ENCODE results near the gene SDHAF4.
"Not testable (repeated sequence)": the region's sequence is repeated elsewhere in the genome, so short reads cannot be mapped to it uniquely, and the experiment has no call there.

SDHAF4 gene

GRCh38 chr6:70592391-70593117 is 25.8 kb downstream of the SDHAF4 start:
- no peak for DNase-seq (ENCODE audit: low read depth, low spot score)
- Histone ChIP-seq H3K9me3 (ENCODE audit: control insufficient read depth, insufficient read depth, low read length) (no peaks in the 10 kb centered on the region), H3K36me3 (ENCODE audit: control insufficient read depth, insufficient read depth, low read length) (no peaks in the 10 kb centered on the region), H3K4me1 (ENCODE audit: control insufficient read depth, insufficient read depth, low read length) (no peaks in the 10 kb centered on the region), H3K4me3 (ENCODE audit: low read length) (no peak overlapping the region), H3K27ac (ENCODE audit: low read length) (no peak overlapping the region), H3K27me3 (ENCODE audit: control insufficient read depth, insufficient read depth, low read length) (no peaks in the 10 kb centered on the region)
- no CpG with 5 or more reads among the region's 5 CpGs for WGBS (ENCODE audit: insufficient coverage, insufficient read length)

- Histone ChIP-seq H3K4me3 (ENCODE audit: low read length) (no peak overlapping the region), H3K27ac (ENCODE audit: low read length) (no peak overlapping the region), H3K9me3 (ENCODE audit: control insufficient read depth, insufficient read depth, low read length) (no peaks in the 10 kb centered on the region), H3K36me3 (ENCODE audit: control insufficient read depth, insufficient read depth, low read length) (no peaks in the 10 kb centered on the region), H3K4me1 (ENCODE audit: control insufficient read depth, insufficient read depth, low read length) (no peaks in the 10 kb centered on the region), H3K27me3 (ENCODE audit: control insufficient read depth, insufficient read depth, low read length) (no peaks in the 10 kb centered on the region)
- WGBS (ENCODE audit: insufficient coverage, insufficient read length) = no CpG with 5 or more reads among the region's 3 CpGs
- no peak for DNase-seq (ENCODE audit: low read depth, low spot score)
These were observed 26.4 kb downstream of the SDHAF4 start for GRCh38 chr6:70593118-70593486.

DNA sequence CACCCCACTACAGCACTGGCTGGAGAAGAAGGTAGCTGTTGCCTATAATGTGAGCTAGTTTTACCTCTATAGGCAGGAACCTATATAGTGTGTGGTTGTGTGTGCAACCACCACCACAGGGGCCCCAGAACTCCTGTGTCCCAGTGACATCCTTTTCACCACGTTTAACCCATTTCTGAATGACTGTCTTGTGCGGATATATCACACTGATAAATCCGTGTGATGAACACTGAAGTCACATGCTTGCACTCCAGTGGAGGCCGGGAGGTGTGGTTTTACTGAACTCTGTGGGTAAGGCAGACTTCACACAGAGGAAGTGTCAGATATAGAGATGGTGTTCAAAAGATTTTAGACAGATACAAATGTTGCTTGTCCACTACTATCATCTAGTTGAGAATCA is 32.5 kb downstream of the SDHAF4 start:
- no peaks in the 10 kb centered on the region for H3K36me3 ChIP-seq (ENCODE audit: control insufficient read depth, insufficient read depth, low read length)
- WGBS (ENCODE audit: insufficient coverage, insufficient read length) = no CpG with 5 or more reads among the region's 4 CpGs
- DNase-seq (ENCODE audit: low read depth, low spot score) = no peak
- H3K27ac ChIP-seq (ENCODE audit: low read length) = no peak overlapping the region
- no peaks in the 10 kb centered on the region for H3K27me3 ChIP-seq (ENCODE audit: control insufficient read depth, insufficient read depth, low read length)
- H3K4me3 ChIP-seq (ENCODE audit: low read length) = no peak overlapping the region
- H3K9me3 ChIP-seq (ENCODE audit: control insufficient read depth, insufficient read depth, low read length) = no peaks in the 10 kb centered on the region
- H3K4me1 ChIP-seq (ENCODE audit: control insufficient read depth, insufficient read depth, low read length) = no peaks in the 10 kb centered on the region

DNA sequence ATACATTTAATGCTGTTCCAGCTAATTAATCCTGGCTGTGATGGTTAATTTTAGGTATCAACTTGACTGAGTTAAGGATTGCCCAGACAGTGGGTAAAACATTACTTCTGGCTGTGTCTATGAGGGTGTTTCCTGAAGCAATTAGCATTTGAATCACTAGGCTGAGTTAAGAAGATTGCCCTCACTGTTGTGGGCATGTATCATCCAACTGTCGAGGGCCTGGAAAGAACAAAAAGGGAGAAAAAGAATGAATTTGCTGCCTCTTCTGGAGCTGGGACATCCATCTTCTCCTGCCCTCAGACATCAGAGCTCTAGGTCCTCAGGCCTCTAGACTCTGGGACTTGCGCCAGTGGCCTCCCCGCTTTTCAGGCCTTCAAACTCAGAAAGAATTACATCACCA is 34.3 kb downstream of the SDHAF4 start:
- WGBS (ENCODE audit: insufficient coverage, insufficient read length) = no CpG with 5 or more reads among the region's 3 CpGs
- Histone ChIP-seq H3K9me3 (ENCODE audit: control insufficient read depth, insufficient read depth, low read length) (no peaks in the 10 kb centered on the region), H3K36me3 (ENCODE audit: control insufficient read depth, insufficient read depth, low read length) (no peaks in the 10 kb centered on the region), H3K27me3 (ENCODE audit: control insufficient read depth, insufficient read depth, low read length) (no peaks in the 10 kb centered on the region), H3K27ac (ENCODE audit: low read length) (no peak overlapping the region), H3K4me3 (ENCODE audit: low read length) (no peak overlapping the region), H3K4me1 (ENCODE audit: control insufficient read depth, insufficient read depth, low read length) (no peaks in the 10 kb centered on the region)
- no peak for DNase-seq (ENCODE audit: low read depth, low spot score)

DNA sequence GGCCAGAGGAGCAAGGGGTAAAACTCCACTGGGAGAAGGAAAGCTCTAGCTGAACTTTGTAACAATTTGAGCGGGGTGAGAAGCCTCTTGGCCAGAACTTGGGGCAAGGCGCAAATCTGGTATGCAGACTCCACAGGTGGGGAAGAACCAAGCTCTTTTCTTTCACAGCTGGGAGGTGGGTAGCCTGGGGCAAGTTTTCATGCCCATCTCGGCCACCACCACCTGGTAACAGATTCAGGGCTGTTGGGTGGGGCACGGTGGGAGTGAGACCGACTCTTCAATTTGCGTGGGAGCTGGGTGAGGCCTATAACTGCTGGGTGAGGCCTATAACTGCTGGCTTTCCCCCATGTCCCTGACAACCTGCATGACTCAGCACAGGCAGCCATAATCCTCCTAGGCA is 37.5 kb downstream of the SDHAF4 start:
- Histone ChIP-seq H3K36me3 (ENCODE audit: control insufficient read depth, insufficient read depth, low read length) (no peaks in the 10 kb centered on the region), H3K4me1 (ENCODE audit: control insufficient read depth, insufficient read depth, low read length) (no peaks in the 10 kb centered on the region), H3K4me3 (ENCODE audit: low read length) (no peak overlapping the region), H3K27me3 (ENCODE audit: control insufficient read depth, insufficient read depth, low read length) (no peaks in the 10 kb centered on the region), H3K27ac (ENCODE audit: low read length) (no peak overlapping the region), H3K9me3 (ENCODE audit: control insufficient read depth, insufficient read depth, low read length) (no peaks in the 10 kb centered on the region)
- no CpG with 5 or more reads among the region's 6 CpGs for WGBS (ENCODE audit: insufficient coverage, insufficient read length)
- DNase-seq (ENCODE audit: low read depth, low spot score) = no peak

- H3K4me1 ChIP-seq (ENCODE audit: control insufficient read depth, insufficient read depth, low read length); H3K27ac ChIP-seq (ENCODE audit: low read length); H3K36me3 ChIP-seq (ENCODE audit: control insufficient read depth, insufficient read depth, low read length); H3K4me3 ChIP-seq (ENCODE audit: low read length); H3K9me3 ChIP-seq (ENCODE audit: control insufficient read depth, insufficient read depth, low read length); DNase-seq (ENCODE audit: low read depth, low spot score); H3K27me3 ChIP-seq (ENCODE audit: control insufficient read depth, insufficient read depth, low read length): not testable (repeated sequence)
- no CpG with 5 or more reads among the region's 2 CpGs for WGBS (ENCODE audit: insufficient coverage, insufficient read length)
These were observed 40.6 kb downstream of the SDHAF4 start for GRCh38 chr6:70607371-70607770.

DNA sequence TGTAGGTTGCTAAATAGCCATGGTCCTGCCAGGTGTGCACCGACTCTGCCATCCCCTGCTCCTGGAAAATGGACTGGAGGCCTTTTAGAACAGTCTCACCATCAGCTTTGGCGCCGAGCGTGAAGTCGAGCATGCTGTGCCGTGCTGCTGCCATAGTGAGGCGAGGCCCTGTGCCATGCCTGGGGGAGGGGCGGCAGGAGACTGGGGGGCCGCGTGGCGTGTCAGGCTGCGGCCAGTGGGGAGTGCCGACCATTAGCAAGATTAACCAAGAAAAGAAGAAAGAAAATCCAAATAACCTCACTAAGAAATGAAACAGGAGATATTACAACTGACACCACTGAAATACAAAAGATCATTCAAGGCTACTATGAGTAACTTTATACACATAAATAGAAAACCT is 42.5 kb downstream of the SDHAF4 start:
- H3K4me1 ChIP-seq (ENCODE audit: control insufficient read depth, insufficient read depth, low read length); DNase-seq (ENCODE audit: low read depth, low spot score); H3K36me3 ChIP-seq (ENCODE audit: control insufficient read depth, insufficient read depth, low read length); H3K4me3 ChIP-seq (ENCODE audit: low read length); H3K9me3 ChIP-seq (ENCODE audit: control insufficient read depth, insufficient read depth, low read length); H3K27me3 ChIP-seq (ENCODE audit: control insufficient read depth, insufficient read depth, low read length); H3K27ac ChIP-seq (ENCODE audit: low read length): not testable (repeated sequence)
- WGBS (ENCODE audit: insufficient coverage, insufficient read length) = no CpG with 5 or more reads among the region's 13 CpGs

DNA sequence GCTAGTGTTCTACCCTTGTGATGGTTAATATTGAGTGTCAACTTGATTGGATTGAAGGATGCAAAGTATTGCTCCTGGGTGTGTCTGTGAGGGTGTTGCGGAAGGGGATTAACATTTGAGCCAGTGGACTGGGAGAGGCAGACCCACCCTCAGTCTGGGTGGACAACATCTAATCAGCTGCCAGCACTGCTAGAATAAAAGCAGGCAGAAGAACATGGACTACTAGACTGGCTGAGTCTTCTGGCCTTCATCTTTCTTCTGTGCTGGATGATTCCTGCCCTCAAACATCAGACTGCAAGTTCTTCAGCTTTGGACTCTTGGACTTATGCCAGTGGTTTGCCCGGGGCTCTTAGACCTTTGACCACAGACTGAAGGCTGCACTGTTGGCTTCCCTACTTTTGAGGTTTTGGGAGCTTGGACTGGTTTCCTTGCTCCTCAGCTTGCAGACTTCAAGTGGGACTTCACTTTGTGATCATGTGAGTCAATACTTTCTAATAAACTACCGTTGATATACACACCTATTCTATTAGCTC is 50.1 kb downstream of the SDHAF4 start:
- WGBS (ENCODE audit: insufficient coverage, insufficient read length) = no CpG with 5 or more reads among the region's 3 CpGs
- Histone ChIP-seq H3K4me3 (ENCODE audit: low read length) (no peak overlapping the region), H3K9me3 (ENCODE audit: control insufficient read depth, insufficient read depth, low read length) (no peaks in the 10 kb centered on the region), H3K4me1 (ENCODE audit: control insufficient read depth, insufficient read depth, low read length) (no peaks in the 10 kb centered on the region), H3K36me3 (ENCODE audit: control insufficient read depth, insufficient read depth, low read length) (no peaks in the 10 kb centered on the region), H3K27ac (ENCODE audit: low read length) (no peak overlapping the region), H3K27me3 (ENCODE audit: control insufficient read depth, insufficient read depth, low read length) (no peaks in the 10 kb centered on the region)
- no peak for DNase-seq (ENCODE audit: low read depth, low spot score)

DNA sequence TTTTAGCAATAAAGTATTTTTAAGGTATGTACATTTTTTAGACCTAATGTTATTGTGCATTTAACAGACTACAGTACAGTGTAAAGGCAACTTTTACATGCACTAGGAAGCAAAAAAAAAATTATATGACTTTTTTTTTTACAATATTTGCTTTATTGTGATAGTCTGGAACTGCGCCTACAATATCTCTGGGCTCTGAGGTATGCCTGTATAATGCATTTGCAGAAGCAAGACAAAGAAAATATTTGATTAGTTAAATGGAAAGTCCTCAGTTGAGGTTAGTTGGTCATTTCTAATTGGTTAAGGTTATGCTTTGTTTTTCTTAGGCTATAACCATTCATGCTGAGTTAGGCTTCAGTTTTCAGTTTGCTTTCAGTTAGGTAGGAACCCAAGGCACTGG is 54.0 kb downstream of the SDHAF4 start:
- no peaks in the 10 kb centered on the region for H3K4me1 ChIP-seq (ENCODE audit: control insufficient read depth, insufficient read depth, low read length)
- H3K4me3 ChIP-seq (ENCODE audit: low read length) = no peak overlapping the region
- H3K27me3 ChIP-seq (ENCODE audit: control insufficient read depth, insufficient read depth, low read length) = no peaks in the 10 kb centered on the region
- WGBS (ENCODE audit: insufficient coverage, insufficient read length) = no CpG with 5 or more reads among the region's 1 CpG
- no peaks in the 10 kb centered on the region for H3K36me3 ChIP-seq (ENCODE audit: control insufficient read depth, insufficient read depth, low read length)
- H3K9me3 ChIP-seq (ENCODE audit: control insufficient read depth, insufficient read depth, low read length) = no peaks in the 10 kb centered on the region
- DNase-seq (ENCODE audit: low read depth, low spot score) = no peak
- H3K27ac ChIP-seq (ENCODE audit: low read length) = no peak overlapping the region

- no peaks in the 10 kb centered on the region for H3K27me3 ChIP-seq (ENCODE audit: control insufficient read depth, insufficient read depth, low read length)
- DNase-seq (ENCODE audit: low read depth, low spot score) = no peak
- H3K36me3 ChIP-seq (ENCODE audit: control insufficient read depth, insufficient read depth, low read length) = no peaks in the 10 kb centered on the region
- H3K9me3 ChIP-seq (ENCODE audit: control insufficient read depth, insufficient read depth, low read length) = no peaks in the 10 kb centered on the region
- H3K27ac ChIP-seq (ENCODE audit: low read length) = no peak overlapping the region
- no peak overlapping the region for H3K4me3 ChIP-seq (ENCODE audit: low read length)
- no peaks in the 10 kb centered on the region for H3K4me1 ChIP-seq (ENCODE audit: control insufficient read depth, insufficient read depth, low read length)
- WGBS (ENCODE audit: insufficient coverage, insufficient read length) = no CpG with 5 or more reads among the region's 1 CpG
These were observed 55.7 kb downstream of the SDHAF4 start for GRCh38 chr6:70622461-70622860.

DNA sequence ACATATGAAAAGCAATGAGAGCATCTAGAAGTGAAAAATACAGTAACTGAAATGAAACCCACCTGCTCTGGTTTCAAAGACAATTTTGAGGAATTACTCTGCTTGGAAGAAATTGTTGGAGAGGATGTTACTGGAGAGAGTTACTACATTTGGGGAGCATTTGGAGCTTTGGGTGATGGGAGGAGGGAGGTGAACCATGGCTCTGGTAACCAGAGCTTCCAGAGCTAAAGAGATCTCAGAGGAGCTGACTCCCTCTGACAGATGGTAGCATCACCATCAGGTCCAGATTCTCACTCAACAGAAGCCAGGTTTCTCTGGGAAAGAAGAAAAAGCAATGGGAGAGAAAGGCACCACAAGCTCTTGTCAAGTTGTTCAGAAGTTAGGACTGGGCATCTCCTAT is 58.7 kb downstream of the SDHAF4 start:
- Histone ChIP-seq H3K4me1 (ENCODE audit: control insufficient read depth, insufficient read depth, low read length) (no peaks in the 10 kb centered on the region), H3K9me3 (ENCODE audit: control insufficient read depth, insufficient read depth, low read length) (no peaks in the 10 kb centered on the region), H3K4me3 (ENCODE audit: low read length) (no peak overlapping the region), H3K27me3 (ENCODE audit: control insufficient read depth, insufficient read depth, low read length) (no peaks in the 10 kb centered on the region), H3K27ac (ENCODE audit: low read length) (no peak overlapping the region), H3K36me3 (ENCODE audit: control insufficient read depth, insufficient read depth, low read length) (no peaks in the 10 kb centered on the region)
- DNase-seq (ENCODE audit: low read depth, low spot score) = no peak

All from iPS DF 6.9 (cell line).